DOHH2 (cell line): ENCODE results near the gene ODAD4.

Source experiments
- H3F3A ChIP-seq: fragments of 200-600 bp; sonication (generic), shearing (Covaris generic); 2 replicates; pipeline ENCODE4 v1.6.0; 2016; ENCODE audit warnings: antibody characterized with exemption, mild to moderate bottlenecking; ENCODE audit not compliant: control insufficient read depth, insufficient read depth
- H3K27ac ChIP-seq: fragments of 200-600 bp; sonication (generic); 2 replicates; pipeline ENCODE4 v1.5.1; 2014; ENCODE audit warnings: low read depth, mild to moderate bottlenecking, low read length, moderate library complexity
- H3K27me3 ChIP-seq: fragments of 200-600 bp; sonication (generic); 2 replicates; pipeline ENCODE4 v1.6.1; 2014; ENCODE audit warnings: mild to moderate bottlenecking, low read length, mixed read lengths; ENCODE audit not compliant: control insufficient read depth
- H3K36me3 ChIP-seq: fragments of 200-600 bp; sonication (generic); 2 replicates; pipeline ENCODE4 v1.6.1; 2014; ENCODE audit warnings: mild to moderate bottlenecking, low read length, moderate library complexity, mixed read lengths; ENCODE audit not compliant: control insufficient read depth
- H3K4me1 ChIP-seq: fragments of 200-600 bp; sonication (generic); 2 replicates; pipeline ENCODE4 v1.6.1; 2014; ENCODE audit warnings: mild to moderate bottlenecking, low read length, mixed read lengths; ENCODE audit not compliant: control insufficient read depth
- H3K4me2 ChIP-seq: fragments of 200-600 bp; sonication (generic); 2 replicates; pipeline ENCODE4 v1.6.0; 2014; ENCODE audit warnings: mild to moderate bottlenecking, low read length, moderate library complexity
- H3K4me3 ChIP-seq: fragments of 200-600 bp; sonication (generic); 2 replicates; pipeline ENCODE4 v1.5.1; 2014; ENCODE audit warnings: mild to moderate bottlenecking, low read length, mixed read lengths
- H3K79me2 ChIP-seq: fragments of 200-600 bp; sonication (generic); 2 replicates; pipeline ENCODE4 v1.6.1; 2014; ENCODE audit warnings: mild to moderate bottlenecking, low read length, mixed read lengths; ENCODE audit not compliant: control insufficient read depth
- H3K9me2 ChIP-seq: fragments of 200-600 bp; sonication (generic); replicated peaks from 2 replicates; pipeline ENCODE4 v1.6.1; 2014; ENCODE audit warnings: mild to moderate bottlenecking, low read length, mixed read lengths; ENCODE audit not compliant: control insufficient read depth
- H3K9me3 ChIP-seq: fragments of 200-600 bp; sonication (generic); 2 replicates; pipeline ENCODE4 v1.6.1; 2014; ENCODE audit warnings: antibody characterized with exemption, low read length, mixed read lengths; ENCODE audit not compliant: control insufficient read depth, insufficient read depth
- H4K20me1 ChIP-seq: fragments of 200-600 bp; sonication (generic); 2 replicates; pipeline ENCODE4 v1.6.0; 2014; ENCODE audit warnings: low read depth, mild to moderate bottlenecking, antibody characterized with exemption, low read length, moderate library complexity; ENCODE audit not compliant: control insufficient read depth, insufficient read depth
- EZH2phosphoT487 ChIP-seq: fragments of 200-600 bp; sonication (generic); IDR thresholded peaks from 2 replicates; pipeline ENCODE4 v1.6.1; 2017; ENCODE audit warnings: borderline replicate concordance, mild to moderate bottlenecking, antibody characterized with exemption, low read length, moderate library complexity, mixed read lengths
- TF ChIP-seq, protein P1 (sequence below): fragments of 200-600 bp; sonication (generic); IDR thresholded peaks from one replicate; pipeline ENCODE4 v1.5.1; 2014; ENCODE audit warnings: antibody characterized with exemption, mild to moderate bottlenecking, low read depth, low read length; ENCODE audit not compliant: poor library complexity, severe bottlenecking

The ODAD4 gene

DNA sequence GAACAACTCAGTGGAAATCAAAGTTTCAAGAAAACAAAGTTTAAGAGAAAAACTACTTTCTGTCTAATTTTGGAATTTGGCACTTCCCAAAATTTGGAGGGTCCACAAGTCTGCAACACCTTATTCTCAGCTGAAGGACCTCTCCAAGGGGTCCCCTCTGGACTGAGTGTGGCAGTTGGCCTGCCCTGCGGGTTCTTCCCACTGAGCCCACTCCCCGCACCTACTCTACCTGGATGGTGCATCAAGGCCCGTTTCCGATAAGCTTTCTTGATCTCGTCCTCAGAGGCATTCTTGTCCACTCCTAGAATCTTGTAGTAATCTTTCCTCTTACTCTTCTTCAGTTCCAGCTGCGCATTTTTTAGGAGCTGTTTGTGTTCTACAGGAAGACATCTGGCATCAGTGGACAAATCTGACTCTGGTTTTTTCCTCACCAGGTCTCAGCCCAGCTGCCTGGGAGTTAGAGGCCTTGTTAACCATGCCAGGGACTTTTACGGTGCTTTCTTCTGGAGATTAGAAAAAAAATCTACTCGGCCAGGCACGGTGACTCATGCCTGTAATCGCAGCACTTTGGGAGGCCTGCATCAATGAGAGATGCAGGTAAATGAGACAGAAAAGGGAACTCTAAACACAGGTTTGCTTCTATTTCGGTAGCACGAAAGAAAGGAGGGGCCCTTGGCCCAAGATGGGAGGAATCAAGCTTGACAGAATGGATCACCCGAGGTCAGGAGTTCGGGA, 51.8 kb downstream of the ODAD4 start:
- TF ChIP-seq EZH2phosphoT487 = no peak
- TF ChIP-seq, protein P1, sequence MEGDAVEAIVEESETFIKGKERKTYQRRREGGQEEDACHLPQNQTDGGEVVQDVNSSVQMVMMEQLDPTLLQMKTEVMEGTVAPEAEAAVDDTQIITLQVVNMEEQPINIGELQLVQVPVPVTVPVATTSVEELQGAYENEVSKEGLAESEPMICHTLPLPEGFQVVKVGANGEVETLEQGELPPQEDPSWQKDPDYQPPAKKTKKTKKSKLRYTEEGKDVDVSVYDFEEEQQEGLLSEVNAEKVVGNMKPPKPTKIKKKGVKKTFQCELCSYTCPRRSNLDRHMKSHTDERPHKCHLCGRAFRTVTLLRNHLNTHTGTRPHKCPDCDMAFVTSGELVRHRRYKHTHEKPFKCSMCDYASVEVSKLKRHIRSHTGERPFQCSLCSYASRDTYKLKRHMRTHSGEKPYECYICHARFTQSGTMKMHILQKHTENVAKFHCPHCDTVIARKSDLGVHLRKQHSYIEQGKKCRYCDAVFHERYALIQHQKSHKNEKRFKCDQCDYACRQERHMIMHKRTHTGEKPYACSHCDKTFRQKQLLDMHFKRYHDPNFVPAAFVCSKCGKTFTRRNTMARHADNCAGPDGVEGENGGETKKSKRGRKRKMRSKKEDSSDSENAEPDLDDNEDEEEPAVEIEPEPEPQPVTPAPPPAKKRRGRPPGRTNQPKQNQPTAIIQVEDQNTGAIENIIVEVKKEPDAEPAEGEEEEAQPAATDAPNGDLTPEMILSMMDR = no peak
- Histone ChIP-seq H3K27ac (no peak overlapping the region), H3K9me2 (no peaks in the 10 kb centered on the region), H3K4me3 (no peak overlapping the region), H3K4me2 (no peak overlapping the region), H3K27me3 (no peaks in the 10 kb centered on the region), H3K36me3 (peaks cover 71% of the 10 kb centered on the region), H3K79me2 (no peaks in the 10 kb centered on the region; the same call in 1 of the 2 replicates), H4K20me1 (no peaks in the 10 kb centered on the region), H3K4me1 (peaks cover 25% of the 10 kb centered on the region), H3K9me3 (no peaks in the 10 kb centered on the region), H3F3A (0 out of 2 replicates have a peak, but pooled peaks cover 3% of the 10 kb centered on the region)

DNA sequence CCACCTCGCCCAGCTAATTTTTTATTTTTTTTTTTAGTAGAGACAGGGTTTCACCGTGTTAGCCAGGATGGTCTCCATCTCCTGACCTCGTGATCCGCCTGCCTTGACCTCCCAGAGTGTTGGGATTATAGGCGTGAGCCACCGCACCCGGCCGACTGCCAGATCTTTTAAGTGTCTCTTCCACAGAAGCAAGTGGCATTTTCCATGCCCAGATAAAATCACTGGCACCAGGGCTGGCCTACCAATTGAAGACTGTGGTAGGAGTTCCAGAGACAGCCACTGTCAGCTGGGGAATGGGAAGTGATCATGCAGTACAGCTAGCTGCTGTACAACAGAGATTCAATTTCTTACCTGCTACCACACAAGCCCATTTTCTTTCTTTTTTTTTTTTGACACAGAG, 54.0 kb downstream of the ODAD4 start:
- H3K9me2 ChIP-seq = no peaks in the 10 kb centered on the region
- peaks cover 81% of the 10 kb centered on the region for H3K36me3 ChIP-seq
- 0 out of 2 replicates have a peak, but pooled peaks cover 2% of the 10 kb centered on the region for H3F3A ChIP-seq
- H3K9me3 ChIP-seq = no peaks in the 10 kb centered on the region
- H3K79me2 ChIP-seq = no peaks in the 10 kb centered on the region; the same call in 1 of the 2 replicates
- no peaks in the 10 kb centered on the region for H4K20me1 ChIP-seq
- H3K27me3 ChIP-seq = no peaks in the 10 kb centered on the region
- TF ChIP-seq, protein P1 = no peak
- TF ChIP-seq EZH2phosphoT487 = no peak
- H3K27ac ChIP-seq = peak overlapping the region; percentile 75
- peak overlapping the region; percentile 30 for H3K4me3 ChIP-seq
- peak overlapping the region; percentile 58 for H3K4me2 ChIP-seq
- peaks cover 29% of the 10 kb centered on the region for H3K4me1 ChIP-seq

- Histone ChIP-seq H3K9me3 (no peaks in the 10 kb centered on the region), H4K20me1 (no peaks in the 10 kb centered on the region), H3K9me2 (no peaks in the 10 kb centered on the region), H3K4me3 (no peak overlapping the region), H3F3A (0 out of 2 replicates have a peak, but pooled peaks cover 3% of the 10 kb centered on the region), H3K4me1 (peaks cover 29% of the 10 kb centered on the region), H3K36me3 (peaks cover 90% of the 10 kb centered on the region), H3K4me2 (no peak overlapping the region), H3K79me2 (no peaks in the 10 kb centered on the region; the same call in 1 of the 2 replicates), H3K27ac (no peak overlapping the region), H3K27me3 (no peaks in the 10 kb centered on the region)
- TF ChIP-seq, protein P1 = no peak
- no peak for TF ChIP-seq EZH2phosphoT487
Measured at GRCh38 chr17:41985919-41986318, 55.5 kb downstream of the ODAD4 start.
